Activated T-cell treated with anti-CD3 and anti-CD28 coated beads for 24 hours (primary cell): ENCODE results near the gene ZFYVE21.

Source experiments
- DNase-seq: peaks from one replicate; pipeline ENCODE4 v3.0.0-alpha.2; 2020; ENCODE audit warnings: low read depth

The ZFYVE21 gene

GRCh38 chr14:103692159-103692558 lies 23.5 kb upstream of the ZFYVE21 start:
- DNase-seq, result no peak

DNA sequence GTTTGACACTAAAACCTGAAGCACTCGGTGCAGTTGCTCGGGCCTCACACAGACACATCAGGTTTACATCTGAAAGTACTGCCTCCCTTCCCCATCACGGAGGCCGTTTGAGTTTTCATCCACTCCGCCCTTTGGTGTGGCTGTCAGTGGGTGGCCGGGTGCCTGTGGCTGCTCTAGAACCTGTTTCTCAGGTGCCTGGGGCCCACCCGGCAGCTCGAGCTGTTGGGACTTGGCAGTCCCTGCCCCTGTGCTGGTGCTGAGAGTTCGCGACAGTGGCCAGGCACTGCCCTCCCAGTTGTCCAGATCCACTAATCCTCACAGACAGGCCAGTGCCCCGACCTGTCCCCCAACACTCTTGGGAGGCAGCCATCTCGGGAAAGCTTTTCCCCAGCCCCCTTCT lies 22.7 kb upstream of the ZFYVE21 start:
- no peak for DNase-seq

GRCh38 chr14:103693515-103693914 lies 22.1 kb upstream of the ZFYVE21 start:
- no peak for DNase-seq

GRCh38 chr14:103694572-103695026 lies 21.0 kb upstream of the ZFYVE21 start:
- DNase-seq, result no peak

DNA sequence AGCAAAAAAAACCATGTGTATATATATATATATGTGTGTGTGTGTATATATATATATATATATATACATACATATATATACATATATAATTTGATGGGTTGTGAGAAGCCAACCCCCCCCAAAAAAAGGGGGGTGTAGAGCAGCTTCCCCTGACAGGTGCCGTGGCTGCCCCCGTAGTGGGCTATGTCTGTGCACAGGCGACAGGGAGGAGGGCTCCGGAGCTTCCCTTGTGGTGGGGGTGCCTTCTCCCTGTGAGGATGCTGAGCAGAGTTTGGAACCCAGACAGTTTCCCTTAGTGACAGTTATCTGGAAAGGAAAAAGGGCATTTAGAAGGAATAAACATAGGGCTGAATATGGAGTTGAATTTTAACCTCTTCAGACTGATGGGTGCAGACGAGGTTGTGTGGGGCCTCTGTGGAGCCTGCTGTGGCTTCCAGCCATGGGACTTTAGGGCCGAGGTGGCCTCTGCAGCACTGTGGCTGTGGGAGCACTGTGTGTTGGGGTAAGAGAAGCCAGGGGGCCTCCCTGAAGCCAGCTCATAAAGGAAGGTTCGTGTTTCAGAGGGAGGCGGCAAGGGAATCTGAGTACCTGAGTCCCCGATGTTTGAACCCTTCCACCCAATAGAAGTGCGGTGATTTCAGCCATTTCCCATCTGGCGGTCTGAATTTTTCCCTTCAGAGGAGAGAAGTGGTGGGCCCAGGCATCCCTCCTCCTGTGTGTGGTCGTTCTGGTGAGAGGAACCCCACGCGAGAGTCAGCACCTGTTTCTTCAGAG lies 20.1 kb upstream of the ZFYVE21 start:
- DNase-seq, result no peak

GRCh38 chr14:103696070-103696402 lies 19.6 kb upstream of the ZFYVE21 start:
- DNase-seq, result no peak

DNA sequence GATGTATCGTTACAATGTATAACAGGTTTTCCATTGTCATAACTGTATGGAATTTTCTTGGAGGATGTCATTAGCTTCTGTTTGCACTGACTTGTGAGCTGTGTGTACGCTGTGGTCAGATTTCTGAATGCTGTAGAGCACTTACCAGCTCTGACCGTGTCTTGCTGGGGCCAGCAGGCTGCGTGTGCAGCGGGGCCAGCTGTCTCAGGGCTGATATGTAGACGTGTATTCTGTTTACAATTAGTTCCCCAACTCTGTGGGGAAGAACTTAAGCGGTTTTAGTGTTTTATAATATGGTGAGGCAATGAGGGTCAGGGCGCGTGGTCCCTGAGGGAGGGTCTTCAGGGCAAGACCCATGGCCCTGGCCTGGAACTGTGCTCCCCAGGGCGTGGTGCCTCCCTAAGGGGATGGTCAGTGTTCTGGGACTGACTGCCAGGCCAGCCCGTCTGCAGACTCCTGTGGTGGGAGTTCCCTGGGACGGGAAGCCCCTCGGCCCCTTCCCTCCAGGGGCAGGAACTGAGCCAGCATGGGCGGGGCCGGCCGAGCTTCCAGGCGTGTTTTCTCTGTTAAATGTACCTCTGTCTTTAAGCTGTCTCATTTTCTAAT lies 19.0 kb upstream of the ZFYVE21 start:
- no peak for DNase-seq

DNA sequence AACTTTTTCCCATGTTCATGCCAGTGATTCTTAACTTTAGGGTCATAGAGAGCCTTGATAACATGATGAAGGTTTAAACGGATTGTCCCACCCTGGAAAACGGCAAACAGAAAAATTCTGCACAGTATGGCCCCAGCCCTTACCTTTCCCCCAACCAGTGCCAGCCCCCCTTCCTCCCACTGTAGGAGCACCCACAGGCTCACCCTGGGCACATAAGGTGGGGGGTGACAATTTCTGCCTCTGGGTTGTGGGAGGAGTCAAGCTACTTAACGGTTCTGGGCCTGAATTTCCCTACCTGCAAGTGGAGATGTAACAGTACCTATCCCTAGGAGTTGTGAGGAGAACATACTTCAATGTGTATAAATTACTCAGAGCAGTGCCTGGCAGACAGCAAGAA lies 18.4 kb upstream of the ZFYVE21 start:
- DNase-seq, result no peak

DNA sequence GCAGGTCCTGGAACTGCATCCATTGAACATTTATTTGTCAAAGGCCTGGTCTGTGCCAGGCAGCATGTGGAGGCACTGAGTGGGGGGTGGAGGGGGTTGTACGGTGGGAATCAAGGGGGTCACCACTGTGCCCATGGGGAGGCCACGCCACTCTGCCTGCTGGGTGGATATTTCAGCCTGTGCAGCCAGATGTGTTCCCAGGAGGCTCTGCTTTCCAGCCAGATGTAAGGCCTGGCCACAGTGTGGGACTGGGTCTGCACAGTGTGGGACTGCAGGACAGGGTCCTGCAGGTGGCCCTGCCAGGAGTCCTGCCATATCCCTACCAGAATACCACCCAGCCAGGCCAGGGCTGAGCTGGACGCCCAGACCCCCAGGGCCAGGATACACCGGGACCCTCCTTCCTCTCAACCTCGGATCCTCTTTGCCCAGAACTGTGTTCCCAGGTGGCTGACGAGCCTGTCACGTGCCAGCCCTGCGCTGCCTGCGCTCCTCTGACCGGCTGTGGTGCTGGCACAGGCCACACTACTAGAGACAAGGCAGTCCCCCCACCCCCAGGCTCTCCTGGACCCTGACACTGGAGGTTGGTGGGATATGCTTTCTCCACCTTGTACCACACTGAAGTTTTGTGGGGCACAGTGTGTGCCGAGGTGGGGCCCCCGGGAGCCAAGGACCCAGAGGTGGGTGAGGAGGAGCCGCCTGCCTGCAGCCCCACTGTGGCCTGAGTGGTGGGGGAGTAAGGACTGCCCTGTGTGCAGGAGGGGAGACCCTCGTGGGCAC lies 17.8 kb upstream of the ZFYVE21 start:
- DNase-seq, result no peak

GRCh38 chr14:103698380-103699260 lies 17.0 kb upstream of the ZFYVE21 start:
- no peak for DNase-seq

- DNase-seq, result no peak
Observed at GRCh38 chr14:103699261-103699661, 16.3 kb upstream of the ZFYVE21 start.

DNA sequence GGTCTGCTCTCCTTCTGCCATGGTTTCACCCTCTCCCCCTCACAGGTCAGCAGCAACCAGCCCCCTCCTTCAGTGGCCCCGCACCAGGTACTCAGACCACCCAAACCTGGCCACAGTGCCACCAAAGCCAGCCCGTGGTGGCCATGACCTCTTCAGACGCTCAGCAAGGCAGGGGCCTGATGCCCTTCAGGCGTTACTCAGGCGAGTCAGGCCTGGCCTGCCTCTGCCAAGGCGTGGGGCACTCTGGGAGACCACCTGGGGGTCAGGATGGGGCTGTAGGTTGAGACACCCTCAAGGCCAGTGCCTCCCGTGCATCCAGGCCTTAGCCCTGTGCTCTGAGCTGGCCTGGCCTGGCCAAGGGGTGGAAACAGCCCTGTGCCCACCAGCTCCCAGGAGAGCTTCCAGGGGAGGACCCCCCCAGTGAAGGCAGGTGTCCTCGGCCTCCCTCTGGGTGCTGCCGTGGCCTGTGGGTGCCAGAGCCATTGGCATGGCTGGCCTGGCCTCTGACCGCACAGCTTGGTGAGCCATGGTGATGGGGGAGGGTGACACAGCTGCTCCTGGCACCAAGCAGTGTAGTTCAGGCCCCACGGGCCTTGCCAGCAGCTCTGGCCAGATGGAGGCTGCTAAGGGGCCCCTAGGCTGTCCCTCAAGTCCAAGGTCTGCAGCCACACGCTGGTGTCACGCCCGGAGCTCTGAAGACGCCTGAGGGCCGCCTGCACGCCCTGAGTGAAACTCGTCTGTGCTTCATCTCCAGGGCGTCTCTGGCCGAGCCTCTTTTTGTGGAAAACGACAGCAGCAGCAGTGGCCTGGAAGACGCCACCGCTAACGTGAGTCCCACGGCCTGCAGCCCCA lies 15.5 kb upstream of the ZFYVE21 start:
- DNase-seq, result no peak

GRCh38 chr14:103700753-103701490 lies 14.7 kb upstream of the ZFYVE21 start:
- DNase-seq, result no peak

GRCh38 chr14:103702095-103702494 lies 13.5 kb upstream of the ZFYVE21 start:
- DNase-seq, result no peak

GRCh38 chr14:103702497-103703432 lies 12.8 kb upstream of the ZFYVE21 start:
- no peak for DNase-seq

DNA sequence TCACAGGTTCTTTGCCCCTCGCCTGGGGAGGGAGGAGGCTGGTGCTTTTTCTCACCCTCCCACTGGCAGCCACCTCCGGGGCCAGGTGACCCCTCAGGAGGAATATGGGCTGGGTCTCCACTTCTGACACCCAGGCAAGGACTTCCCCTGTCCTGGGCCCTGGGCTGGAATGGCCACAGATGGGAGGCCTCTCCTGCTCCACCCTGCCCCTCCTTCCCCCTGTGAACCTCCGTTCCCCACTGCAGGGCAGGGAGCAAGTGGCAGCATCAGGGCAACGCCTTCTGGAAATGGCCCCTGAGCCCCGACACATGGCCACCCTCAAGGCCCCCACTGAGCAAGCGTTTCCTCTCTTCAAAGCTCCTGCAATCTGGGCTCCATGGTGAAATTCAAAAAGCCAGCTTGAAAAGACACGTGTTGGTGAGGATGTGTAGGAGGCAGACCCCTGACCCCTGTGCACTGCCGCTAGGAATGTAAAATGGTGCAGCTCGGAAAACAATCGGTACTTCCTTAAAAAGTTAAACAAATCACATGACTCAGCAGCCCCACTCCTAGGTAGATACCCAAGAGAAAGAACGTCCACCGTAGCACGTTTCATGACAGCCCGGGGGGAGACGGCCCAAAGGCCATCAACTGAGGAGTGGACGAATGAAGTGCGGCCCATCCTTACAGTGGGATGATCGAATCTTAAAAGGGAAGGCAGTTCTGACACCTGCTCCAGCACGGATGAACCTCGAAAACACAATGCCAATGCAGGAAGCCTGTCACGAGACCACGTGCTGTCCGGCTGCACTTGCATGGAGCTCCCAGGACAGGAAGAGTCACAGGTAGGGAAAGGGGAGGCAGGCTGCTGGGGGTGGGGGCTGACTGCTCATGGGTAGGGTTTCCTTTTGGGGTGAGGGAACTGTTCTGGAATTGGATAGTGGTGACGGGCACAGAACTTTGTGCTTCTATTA lies 11.9 kb upstream of the ZFYVE21 start:
- DNase-seq, result no peak

GRCh38 chr14:103704708-103705107 lies 10.9 kb upstream of the ZFYVE21 start:
- no peak for DNase-seq

- no peak for DNase-seq
Observed at GRCh38 chr14:103705118-103705503, 10.5 kb upstream of the ZFYVE21 start.
